ENCODE data around the gene LBHD2. TPM values are rescaled to one million over a fixed set of nuclear protein-coding genes. Genes with fewer than 3 reads are reported as not detected.

The LBHD2 gene
- total RNA-seq, 1 donor from 2014 or later = not detected

DNA sequence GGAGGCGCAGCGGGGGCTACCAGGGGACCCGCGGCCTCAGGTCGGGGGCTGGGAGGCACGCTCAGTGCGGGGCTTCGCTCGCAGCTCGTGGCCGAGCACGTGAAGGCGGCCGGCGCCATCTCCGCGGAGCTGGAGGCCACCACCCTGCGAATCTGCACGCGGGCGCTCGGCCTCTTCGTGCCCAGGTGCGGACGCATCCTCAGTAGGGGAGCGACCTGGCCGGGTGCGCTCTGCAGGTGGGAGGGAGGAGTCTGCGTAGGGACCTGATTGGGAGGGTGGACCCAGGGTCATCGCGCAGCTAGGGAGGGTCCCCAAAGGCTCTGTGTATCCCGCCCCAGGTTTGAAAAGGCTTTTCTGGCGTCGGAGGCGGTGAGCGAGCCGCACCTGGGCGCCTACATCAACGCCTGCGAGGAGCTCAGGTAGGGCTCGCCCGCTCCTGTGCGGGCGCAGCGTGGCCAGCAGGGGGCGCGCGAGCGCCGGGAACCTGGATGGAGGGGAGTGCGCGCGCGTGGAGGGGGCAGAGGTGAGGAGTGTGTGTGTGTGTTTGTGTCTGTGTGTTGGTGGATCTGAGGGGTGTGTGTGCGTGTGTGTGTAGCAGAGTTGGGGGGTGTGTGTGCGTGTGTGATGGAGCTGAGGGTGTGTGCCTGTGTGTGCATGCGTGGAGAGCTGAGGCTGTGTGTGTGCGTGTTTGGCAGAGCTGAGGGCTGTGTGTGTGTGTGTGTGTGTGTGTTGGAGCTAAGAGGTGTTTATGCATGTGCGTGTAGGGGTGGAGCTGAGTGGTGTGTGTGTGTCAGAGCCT is 20.8 kb downstream of the LBHD2 start:
- no peaks in the 10 kb centered on the region for H3K27me3 Mint-ChIP-seq (ENCODE audit: unreplicated experiment)
- peaks cover 5% of the 10 kb centered on the region for H3K4me1 Mint-ChIP-seq (ENCODE audit: unreplicated experiment)
- H3K4me3 Mint-ChIP-seq (ENCODE audit: unreplicated experiment) = no peak overlapping the region
- H3K9me3 Mint-ChIP-seq (ENCODE audit: unreplicated experiment) = no peaks in the 10 kb centered on the region
- peak; percentile 95 for TF ChIP-seq CTCF (IDR thresholded peaks at IDR 0.05)
- DNase-seq (ENCODE audit: extremely low spot score, unreplicated experiment) = no peak
- H3K27ac Mint-ChIP-seq (ENCODE audit: unreplicated experiment) = no peak overlapping the region
- no peaks in the 10 kb centered on the region for H3K36me3 Mint-ChIP-seq (ENCODE audit: unreplicated experiment)

GRCh38 chr14:103105580-103106150 is 21.7 kb downstream of the LBHD2 start:
- no peaks in the 10 kb centered on the region for H3K9me3 Mint-ChIP-seq (ENCODE audit: unreplicated experiment)
- DNase-seq (ENCODE audit: extremely low spot score, unreplicated experiment) = no peak
- peaks cover 14% of the 10 kb centered on the region for H3K4me1 Mint-ChIP-seq (ENCODE audit: unreplicated experiment)
- no peak overlapping the region for H3K4me3 Mint-ChIP-seq (ENCODE audit: unreplicated experiment)
- H3K27me3 Mint-ChIP-seq (ENCODE audit: unreplicated experiment) = no peaks in the 10 kb centered on the region
- no peaks in the 10 kb centered on the region for H3K36me3 Mint-ChIP-seq (ENCODE audit: unreplicated experiment)
- no peak overlapping the region for H3K27ac Mint-ChIP-seq (ENCODE audit: unreplicated experiment)
- no peak for TF ChIP-seq CTCF (IDR thresholded peaks at IDR 0.05)

GRCh38 chr14:103107455-103107854 is 23.4 kb downstream of the LBHD2 start:
- Mint-ChIP-seq H3K4me3 (ENCODE audit: unreplicated experiment) (no peak overlapping the region), H3K4me1 (ENCODE audit: unreplicated experiment) (peaks cover 28% of the 10 kb centered on the region), H3K36me3 (ENCODE audit: unreplicated experiment) (no peaks in the 10 kb centered on the region), H3K9me3 (ENCODE audit: unreplicated experiment) (no peaks in the 10 kb centered on the region), H3K27ac (ENCODE audit: unreplicated experiment) (no peak overlapping the region), H3K27me3 (ENCODE audit: unreplicated experiment) (no peaks in the 10 kb centered on the region)
- no peak for DNase-seq (ENCODE audit: extremely low spot score, unreplicated experiment)
- TF ChIP-seq CTCF (IDR thresholded peaks at IDR 0.05) = no peak

- peaks cover 28% of the 10 kb centered on the region for H3K4me1 Mint-ChIP-seq (ENCODE audit: unreplicated experiment)
- no peak for DNase-seq (ENCODE audit: extremely low spot score, unreplicated experiment)
- H3K27me3 Mint-ChIP-seq (ENCODE audit: unreplicated experiment) = no peaks in the 10 kb centered on the region
- no peak overlapping the region for H3K4me3 Mint-ChIP-seq (ENCODE audit: unreplicated experiment)
- H3K36me3 Mint-ChIP-seq (ENCODE audit: unreplicated experiment) = no peaks in the 10 kb centered on the region
- peak overlapping the region; percentile 44 for H3K27ac Mint-ChIP-seq (ENCODE audit: unreplicated experiment)
- no peaks in the 10 kb centered on the region for H3K9me3 Mint-ChIP-seq (ENCODE audit: unreplicated experiment)
- no peak for TF ChIP-seq CTCF (IDR thresholded peaks at IDR 0.05)
These were observed 24.1 kb downstream of the LBHD2 start for GRCh38 chr14:103107941-103108748.

- no peaks in the 10 kb centered on the region for H3K27me3 Mint-ChIP-seq (ENCODE audit: unreplicated experiment)
- H3K27ac Mint-ChIP-seq (ENCODE audit: unreplicated experiment) = no peak overlapping the region
- H3K4me3 Mint-ChIP-seq (ENCODE audit: unreplicated experiment) = no peak overlapping the region
- H3K9me3 Mint-ChIP-seq (ENCODE audit: unreplicated experiment) = no peaks in the 10 kb centered on the region
- DNase-seq (ENCODE audit: extremely low spot score, unreplicated experiment) = no peak
- H3K4me1 Mint-ChIP-seq (ENCODE audit: unreplicated experiment) = peaks cover 28% of the 10 kb centered on the region
- no peaks in the 10 kb centered on the region for H3K36me3 Mint-ChIP-seq (ENCODE audit: unreplicated experiment)
- TF ChIP-seq CTCF (IDR thresholded peaks at IDR 0.05) = no peak
These were observed 24.8 kb downstream of the LBHD2 start for GRCh38 chr14:103108749-103109207.

Measured in osteocyte (in vitro differentiated cells).